GM12878 (cell line): ENCODE data around the gene PDE6C.

Experiments
- CTCF ChIP-seq, 3 experiments: IDR thresholded peaks in 2 of 3; conservative IDR thresholded peaks in 1 of 3; 2 replicates each; pipeline ENCODE4 v1.5.1; 2011; ENCODE audit warnings: low read depth in 3 of 3, low read length in 3 of 3, mild to moderate bottlenecking in 3 of 3, control low read depth in 2 of 3, moderate library complexity in 2 of 3, inconsistent platforms in 1 of 3, mixed read lengths in 1 of 3; ENCODE audit not compliant: control insufficient read depth in 2 of 3, insufficient read depth in 1 of 3; ENCODE audit errors: extremely low read depth in 1 of 3
- EZH2 ChIP-seq: IDR thresholded peaks from 2 replicates; pipeline ENCODE4 v1.6.1; 2012; ENCODE audit warnings: low read depth, mild to moderate bottlenecking, control low read depth, inconsistent platforms, low read length, borderline replicate concordance; ENCODE audit not compliant: control insufficient read depth
- JUND ChIP-seq: IDR thresholded peaks from 2 replicates; pipeline ENCODE4 v1.6.1; 2012; ENCODE audit warnings: low read depth, mild to moderate bottlenecking, low read length, improper control_type of control experiment, moderate library complexity
- USF2 ChIP-seq: IDR thresholded peaks from 2 replicates; pipeline ENCODE4 v1.6.1; 2011; ENCODE audit warnings: low read depth, low read length, improper control_type of control experiment, borderline replicate concordance

- TF ChIP-seq JUND: no peak
- TF ChIP-seq USF2: no peak
- TF ChIP-seq CTCF (IDR thresholded peaks at IDR 0.05 in 2 of 3, conservative IDR thresholded peaks at IDR 0.05 in 1 of 3; ENCODE audit: control insufficient read depth in 2 of 3, extremely low read depth in 1 of 3, insufficient read depth in 1 of 3, low read depth in 3 of 3, low read length in 3 of 3): no peak
- no peak for TF ChIP-seq EZH2
Observed at GRCh38 chr10:93687737-93688136, 75.4 kb downstream of the PDE6C start.
